Endothelial cell of umbilical vein (primary cell): ENCODE data around the gene MYO1B. TPM values are rescaled to one million over a fixed set of nuclear protein-coding genes. Genes with fewer than 3 reads are reported as not detected.

ENCODE experiments used
- BruUV-seq: library from RNA; stranded (reverse); fragments of 400-500 nt; replicated peaks from 2 replicates; lab custom pipeline; 2021; lab: Mats Ljungman, UMichigan
- CTCF ChIA-PET: fragments of 300-600, 350-600 bp; sonication (Branson Sonifier 250); formaldehyde crosslinking; loops from one replicate; lab custom pipeline; 2021; ENCODE audit warnings: antibody characterized with exemption, inconsistent platforms; lab: Charles Lee
- POLR2A ChIA-PET: fragments of 300-600, 350-600 bp; sonication (Branson Sonifier 250); formaldehyde crosslinking; loops from one replicate; lab custom pipeline; 2021; ENCODE audit warnings: antibody characterized with exemption, inconsistent platforms; lab: Charles Lee
- DNase-seq: peaks from one replicate; pipeline ENCODE4 v3.0.0-alpha.2; 2011; ENCODE audit warnings: low read depth, low spot score
- FAIRE-seq: peaks from 2 replicates; lab custom pipeline; 2011; peaks lifted over from hg19 to GRCh38; lab: Jason Lieb, UNC
- H2AFZ ChIP-seq: 2 replicates; pipeline ENCODE4 v1.6.0; 2012; ENCODE audit warnings: low read depth, low read length, control low read depth, inconsistent platforms
- H3K27ac ChIP-seq: 2 replicates; pipeline ENCODE4 v1.5.1; 2011; ENCODE audit warnings: low read depth, mild to moderate bottlenecking, control low read depth, low read length, moderate library complexity; ENCODE audit not compliant: insufficient read depth
- H3K27me3 ChIP-seq, 2 experiments: 2 replicates each; pipeline versions ENCODE4 v1.6.0 to v1.6.1; 2011; ENCODE audit warnings: low read length in 2 of 2, mixed read lengths in 1 of 2; ENCODE audit not compliant: control insufficient read depth in 2 of 2, insufficient read depth in 2 of 2
- H3K36me3 ChIP-seq, 2 experiments: 2 replicates in 1 of 2; 3 replicates in 1 of 2; pipeline ENCODE4 v1.5.1; 2011; ENCODE audit warnings: low read length in 2 of 2, mild to moderate bottlenecking in 1 of 2, moderate library complexity in 1 of 2; ENCODE audit not compliant: control insufficient read depth in 2 of 2, insufficient read depth in 2 of 2; ENCODE audit errors: extremely low read depth in 1 of 2
- H3K4me1 ChIP-seq: 3 replicates; pipeline ENCODE4 v1.5.1; 2011; ENCODE audit warnings: mild to moderate bottlenecking, low read length; ENCODE audit not compliant: control insufficient read depth, insufficient read depth; ENCODE audit errors: extremely low read depth
- H3K4me2 ChIP-seq: 2 replicates; pipeline ENCODE4 v1.6.1; 2011; ENCODE audit warnings: low read length, control low read depth, mixed read lengths; ENCODE audit not compliant: insufficient read depth
- H3K4me3 ChIP-seq, 3 experiments: fragments of 200-600 bp in 1 of 3; sonication (generic), shearing (Covaris generic) in 1 of 3; replicated peaks in 1 of 3; 2 replicates each; pipeline ENCODE4 v1.5.1; 2011 to 2016; ENCODE audit warnings: control low read depth in 3 of 3, low read length in 3 of 3, mild to moderate bottlenecking in 2 of 3, inconsistent platforms in 1 of 3, low read depth in 1 of 3, moderate library complexity in 1 of 3; ENCODE audit not compliant: insufficient read depth in 1 of 3
- H3K79me2 ChIP-seq: 2 replicates; pipeline ENCODE4 v1.6.0; 2012; ENCODE audit warnings: low read length, inconsistent platforms; ENCODE audit not compliant: control insufficient read depth, insufficient read depth
- H3K9ac ChIP-seq: replicated peaks from 2 replicates; pipeline ENCODE3; 2011; ENCODE audit warnings: low read length, control low read depth; ENCODE audit not compliant: insufficient read depth; ENCODE audit errors: extremely low read depth
- H3K9me1 ChIP-seq: replicated peaks from 3 replicates; pipeline ENCODE4 v1.6.0; 2011; ENCODE audit warnings: mild to moderate bottlenecking, low read length; ENCODE audit not compliant: control insufficient read depth, insufficient read depth; ENCODE audit errors: extremely low read depth
- H3K9me3 ChIP-seq: replicated peaks from 2 replicates; pipeline ENCODE4 v1.5.1; 2012; ENCODE audit warnings: low read length, inconsistent platforms; ENCODE audit not compliant: control insufficient read depth, insufficient read depth
- H4K20me1 ChIP-seq: replicated peaks from 2 replicates; pipeline ENCODE3; 2011; ENCODE audit warnings: mild to moderate bottlenecking, low read length; ENCODE audit not compliant: control insufficient read depth, insufficient read depth; ENCODE audit errors: extremely low read depth
- EZH2 ChIP-seq: IDR thresholded peaks from 2 replicates; pipeline ENCODE4 v1.6.1; 2012; ENCODE audit warnings: borderline replicate concordance, low read depth, mild to moderate bottlenecking, moderate library complexity, low read length, inconsistent platforms; ENCODE audit not compliant: severe bottlenecking
- FOS ChIP-seq: IDR thresholded peaks from 2 replicates; pipeline ENCODE4 v1.6.1; 2011; ENCODE audit warnings: mild to moderate bottlenecking, low read length, moderate library complexity, borderline replicate concordance; ENCODE audit not compliant: insufficient read depth
- GATA2 ChIP-seq: IDR thresholded peaks from 2 replicates; pipeline ENCODE4 v1.7.0; 2011; ENCODE audit warnings: low read depth, mild to moderate bottlenecking, moderate library complexity, mixed read lengths, low read length; ENCODE audit not compliant: insufficient read length, insufficient read depth
- JUN ChIP-seq: IDR thresholded peaks from 2 replicates; pipeline ENCODE4 v1.6.1; 2011; ENCODE audit warnings: borderline replicate concordance, low read depth; ENCODE audit not compliant: insufficient read length, insufficient read depth
- MYC ChIP-seq: IDR thresholded peaks from one replicate; pipeline ENCODE4 v1.6.1; 2011; ENCODE audit warnings: mild to moderate bottlenecking, low read depth, low read length
- POLR2A ChIP-seq: IDR thresholded peaks from 2 replicates; pipeline ENCODE4 v1.6.1; 2012; ENCODE audit warnings: low read depth, mild to moderate bottlenecking, control low read depth, low read length
- POLR2AphosphoS5 ChIP-seq: IDR thresholded peaks from 2 replicates; pipeline ENCODE4 v1.6.1; 2012; ENCODE audit warnings: low read depth, mild to moderate bottlenecking, control low read depth, low read length, moderate library complexity; ENCODE audit not compliant: insufficient read depth
- dilution Hi-C: fragments of 300-500 bp; cut with MboI; formaldehyde crosslinking; loops from one replicate; pipeline ENCODE4 v1.15.0; 2019; ENCODE audit warnings: low sequenced_read_pairs; ENCODE audit not compliant: extremely low pct_ligation_motif_present
- intact Hi-C: fragments of 100-400 bp; cut with micrococcal nuclease; formaldehyde crosslinking; loops from one replicate; pipeline ENCODE4 v1.10.0; 2022
- polyA plus RNA-seq, 4 experiments: library from polyadenylated mRNA; depleted of rRNA in 3 of 4; stranded (reverse) in 3 of 4; unstranded in 1 of 4; fragments of >200 nt; gene quantifications; 2 replicates each; pipeline versions ENCODE4 v1.2.1 to v1.2.3, GENCODE V29; 2011 to 2012; ENCODE audit warnings: missing spikeins in 1 of 4
- total RNA-seq: library from RNA; stranded (reverse); gene quantifications from 2 replicates; pipeline ENCODE4 v1.2.3, GENCODE V29; 2021
- TF ChIP-seq, protein P1 (sequence below), 2 donors: IDR thresholded peaks; 1 replicate in 1 of 2; 2 replicates in 1 of 2; pipeline ENCODE4 v1.5.1; 2011; ENCODE audit warnings: low read length in 2 of 2, mild to moderate bottlenecking in 2 of 2, moderate library complexity in 2 of 2, control low read depth in 1 of 2, inconsistent platforms in 1 of 2, low read depth in 1 of 2; ENCODE audit not compliant: insufficient read depth in 1 of 2; ENCODE audit errors: extremely low read depth in 1 of 2
- TF ChIP-seq, protein P2 (sequence below): IDR thresholded peaks from 2 replicates; pipeline ENCODE4 v1.6.1; 2011; ENCODE audit not compliant: insufficient read depth, insufficient read length

MYO1B gene
- total and polyA plus RNA-seq, 2 donors (not counting 3 experiments of a cell fraction or from before 2014, with no cell fraction given) = 8.7 to 51.1 TPM

DNA sequence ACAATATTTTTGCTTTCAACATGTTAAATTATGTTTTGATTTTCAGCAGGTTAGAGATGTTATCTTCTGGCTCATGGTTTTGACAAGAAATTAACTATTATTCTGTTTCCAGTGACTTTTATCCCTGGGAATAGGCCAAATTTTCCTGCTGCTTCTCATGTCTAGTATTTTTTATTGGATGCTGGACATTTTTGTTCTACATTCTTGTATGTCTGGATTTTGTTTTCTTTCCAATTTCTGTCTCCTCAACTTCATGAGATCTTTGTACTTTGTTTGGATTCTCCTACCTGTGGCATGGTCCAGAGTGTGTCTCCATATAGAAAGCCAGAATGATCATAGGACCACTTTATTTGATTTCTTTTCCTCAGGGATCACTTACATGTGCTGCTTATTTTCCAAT is 33.1 kb upstream of the MYO1B start:
- H3K9me1 ChIP-seq = no peaks in the 10 kb centered on the region
- H3K27ac ChIP-seq = no peak overlapping the region
- BruUV-seq = no TSS peak
- H2AFZ ChIP-seq = no peak overlapping the region
- ChIA-PET CTCF (no interaction called here), POLR2A (no interaction called here)
- H3K9ac ChIP-seq = no peak overlapping the region
- H3K4me3 ChIP-seq = no peak overlapping the region
- H4K20me1 ChIP-seq = no peaks in the 10 kb centered on the region
- no peak overlapping the region for H3K4me2 ChIP-seq
- H3K27me3 ChIP-seq = peaks cover 0 to 2% of the 10 kb centered on the region in 2 experiments
- H3K36me3 ChIP-seq = no peaks in the 10 kb centered on the region
- dilution Hi-C loops (no loop called here), intact Hi-C loops (no loop called here)
- no peaks in the 10 kb centered on the region for H3K79me2 ChIP-seq
- TF ChIP-seq FOS (no peak), POLR2A (no peak), EZH2 (no peak), GATA2 (no peak), MYC (no peak), JUN (no peak), POLR2AphosphoS5 (no peak)
- TF ChIP-seq, protein P1, sequence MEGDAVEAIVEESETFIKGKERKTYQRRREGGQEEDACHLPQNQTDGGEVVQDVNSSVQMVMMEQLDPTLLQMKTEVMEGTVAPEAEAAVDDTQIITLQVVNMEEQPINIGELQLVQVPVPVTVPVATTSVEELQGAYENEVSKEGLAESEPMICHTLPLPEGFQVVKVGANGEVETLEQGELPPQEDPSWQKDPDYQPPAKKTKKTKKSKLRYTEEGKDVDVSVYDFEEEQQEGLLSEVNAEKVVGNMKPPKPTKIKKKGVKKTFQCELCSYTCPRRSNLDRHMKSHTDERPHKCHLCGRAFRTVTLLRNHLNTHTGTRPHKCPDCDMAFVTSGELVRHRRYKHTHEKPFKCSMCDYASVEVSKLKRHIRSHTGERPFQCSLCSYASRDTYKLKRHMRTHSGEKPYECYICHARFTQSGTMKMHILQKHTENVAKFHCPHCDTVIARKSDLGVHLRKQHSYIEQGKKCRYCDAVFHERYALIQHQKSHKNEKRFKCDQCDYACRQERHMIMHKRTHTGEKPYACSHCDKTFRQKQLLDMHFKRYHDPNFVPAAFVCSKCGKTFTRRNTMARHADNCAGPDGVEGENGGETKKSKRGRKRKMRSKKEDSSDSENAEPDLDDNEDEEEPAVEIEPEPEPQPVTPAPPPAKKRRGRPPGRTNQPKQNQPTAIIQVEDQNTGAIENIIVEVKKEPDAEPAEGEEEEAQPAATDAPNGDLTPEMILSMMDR (IDR thresholded peaks at IDR 0.05; ENCODE audit: extremely low read depth in 1 of 2, insufficient read depth in 1 of 2, low read depth in 1 of 2, low read length in 2 of 2) = no peak
- TF ChIP-seq, protein P2, sequence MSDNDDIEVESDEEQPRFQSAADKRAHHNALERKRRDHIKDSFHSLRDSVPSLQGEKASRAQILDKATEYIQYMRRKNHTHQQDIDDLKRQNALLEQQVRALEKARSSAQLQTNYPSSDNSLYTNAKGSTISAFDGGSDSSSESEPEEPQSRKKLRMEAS = no peak
- H3K4me1 ChIP-seq = no peaks in the 10 kb centered on the region
- DNase-seq = no peak
- no peak for FAIRE-seq
- no peaks in the 10 kb centered on the region for H3K9me3 ChIP-seq
